ENCODE data around the gene CFAP20DC. TPM values are rescaled to one million over a fixed set of nuclear protein-coding genes. Genes with fewer than 3 reads are reported as not detected.
"Not testable (repeated sequence)": the region's sequence is repeated elsewhere in the genome, so short reads cannot be mapped to it uniquely, and the experiment has no call there.

Gene CFAP20DC
- total RNA-seq, result 1 to 10 TPM; 2.6 to 2.7 TPM

GRCh38 chr3:59049671-59050331 lies at the start of gene CFAP20DC:
Gene CFAP20DC, minus strand, starts transcription at chr3:59050025. Its CDS starts 394 bp downstream, at chr3:59049631.
- ATAC-seq (peak; percentile 97 to 99), DNase-seq (ENCODE audit: low spot score in 2 of 2) (peak; percentile 89 to 93)
- H3K27ac Mint-ChIP-seq, result peak within 1 kb of the TSS; percentile 68 to 83
- H3K9me3 Mint-ChIP-seq, result no peaks in the 10 kb centered on the region
- H3K36me3 Mint-ChIP-seq, result no peaks in the 10 kb centered on the region

DNA sequence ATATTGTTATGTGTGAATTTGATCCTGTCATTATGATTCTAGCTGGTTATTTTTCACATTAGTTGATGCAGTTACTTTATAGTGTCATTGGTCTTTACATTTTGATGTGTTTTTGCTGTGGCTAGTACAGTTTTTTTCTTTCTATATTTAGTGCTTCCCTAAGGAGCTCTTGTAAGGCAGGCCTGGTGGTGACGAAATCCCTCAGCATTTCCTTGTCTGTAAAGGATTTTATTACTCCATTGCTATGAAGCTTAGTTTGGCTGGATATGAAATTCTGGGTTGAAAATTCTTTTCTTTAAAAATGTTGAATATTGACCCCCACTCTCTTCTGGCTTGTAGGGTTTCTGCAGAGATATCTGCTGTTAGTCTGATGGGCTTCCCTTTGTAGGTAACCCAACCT lies 48.7 kb upstream of the CFAP20DC start:
- DNase-seq (ENCODE audit: low spot score in 2 of 2); ATAC-seq: not testable (repeated sequence)
- H3K9me3 Mint-ChIP-seq, result peaks cover 5 to 14% of the 10 kb centered on the region in 2 donors

DNA sequence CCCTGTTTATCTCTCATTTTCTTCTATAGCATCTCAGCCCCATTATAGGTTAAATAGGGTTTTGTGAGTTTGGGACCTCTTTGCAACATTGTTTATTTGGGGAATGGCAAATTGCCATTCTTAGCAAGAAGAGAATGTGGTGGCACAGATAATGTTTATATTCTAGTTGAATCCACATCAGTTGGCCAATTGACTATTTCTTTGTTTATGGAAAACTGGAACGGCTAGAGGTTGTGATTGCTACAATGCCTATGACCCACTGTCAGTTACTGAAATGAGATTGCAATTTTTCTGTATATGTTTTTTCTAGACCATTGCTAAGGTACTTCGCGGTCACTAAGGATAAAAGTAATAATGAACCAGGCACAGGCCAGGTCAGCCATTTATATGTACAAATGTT lies 44.6 kb upstream of the CFAP20DC start:
- no peak overlapping the region for H3K27ac Mint-ChIP-seq
- ATAC-seq, result no peak
- peaks cover 5 to 14% of the 10 kb centered on the region in 2 donors for H3K9me3 Mint-ChIP-seq
- H3K36me3 Mint-ChIP-seq, result peaks cover 8 to 12% of the 10 kb centered on the region in 2 donors
- DNase-seq (ENCODE audit: low spot score in 2 of 2), result no peak

More for the DNA sequence above, 48.7 kb upstream of the CFAP20DC start:
- H3K36me3 Mint-ChIP-seq, result peaks cover 8 to 15% of the 10 kb centered on the region in 2 donors
- not testable (repeated sequence) for H3K27ac Mint-ChIP-seq

DNA sequence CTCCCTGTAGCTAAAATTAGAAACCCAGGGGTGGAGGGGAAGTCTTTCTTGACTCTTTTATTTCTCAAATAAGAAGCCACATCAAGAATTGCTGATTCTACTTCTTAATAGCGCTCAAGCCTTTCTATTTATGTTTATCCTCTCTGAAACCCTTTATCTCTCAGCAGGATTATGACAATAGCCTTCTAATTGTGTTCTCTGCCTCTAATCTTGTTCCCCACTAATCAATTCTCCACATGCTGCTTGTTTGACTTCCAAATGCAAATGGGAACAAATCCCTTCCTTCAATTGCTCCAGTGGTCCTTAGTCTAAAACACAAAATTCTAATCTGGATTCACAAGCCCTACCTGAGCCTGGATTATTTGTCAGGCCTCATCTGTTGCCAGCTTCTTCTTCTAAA lies 43.7 kb upstream of the CFAP20DC start:
- DNase-seq (ENCODE audit: low spot score in 2 of 2) (no peak), ATAC-seq (no peak)
- Mint-ChIP-seq H3K36me3 (peaks cover 8 to 11% of the 10 kb centered on the region in 2 donors), H3K27ac (no peak overlapping the region), H3K9me3 (peaks cover 5 to 10% of the 10 kb centered on the region in 2 donors)

DNA sequence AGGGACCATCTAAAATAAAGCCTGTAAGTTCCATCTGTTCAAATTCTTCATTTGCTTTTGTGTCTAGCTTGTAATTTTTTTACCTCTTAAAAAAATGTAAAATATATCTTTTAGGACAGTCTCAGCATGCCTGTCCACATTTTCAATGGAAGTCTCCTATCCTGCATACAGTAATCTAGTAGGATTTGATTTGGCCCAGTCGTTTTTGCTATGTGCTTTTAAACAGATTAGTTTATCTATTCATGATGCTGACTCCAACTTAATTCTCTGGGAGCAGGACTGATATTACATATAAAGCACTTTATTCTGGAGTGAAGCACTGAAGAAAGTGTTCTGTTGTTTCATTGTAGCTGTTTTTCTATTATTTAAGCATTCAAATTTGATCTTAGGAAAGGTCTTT lies 38.9 kb upstream of the CFAP20DC start:
- ATAC-seq, result no peak

DNA sequence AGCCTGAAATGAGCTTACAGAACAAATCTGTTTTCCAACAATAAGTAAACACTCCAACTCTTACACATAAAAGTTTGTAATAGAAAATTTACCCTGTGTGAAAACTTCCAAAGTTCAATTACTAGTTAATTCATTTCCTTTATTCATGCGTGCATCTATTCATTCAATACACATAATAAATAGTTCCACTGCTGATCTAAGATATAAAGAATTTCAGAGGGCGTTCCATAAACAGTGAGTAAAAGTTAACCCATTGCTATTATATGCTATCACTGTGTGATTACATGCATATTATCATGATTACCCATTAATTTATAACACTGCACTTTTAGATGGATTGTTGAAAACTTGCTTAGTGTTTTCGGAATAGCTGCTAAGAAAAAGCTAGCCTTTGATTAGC lies 36.2 kb upstream of the CFAP20DC start:
- Mint-ChIP-seq H3K9me3 (no peaks in the 10 kb centered on the region), H3K27ac (no peak overlapping the region), H3K36me3 (no peaks in the 10 kb centered on the region)
- ATAC-seq (no peak), DNase-seq (ENCODE audit: low spot score in 2 of 2) (no peak)

More for the DNA sequence above, 38.9 kb upstream of the CFAP20DC start:
- H3K36me3 Mint-ChIP-seq, result no peaks in the 10 kb centered on the region
- no peak for DNase-seq (ENCODE audit: low spot score in 2 of 2)
- no peaks in the 10 kb centered on the region for H3K9me3 Mint-ChIP-seq
- no peak overlapping the region for H3K27ac Mint-ChIP-seq

GRCh38 chr3:59084583-59084982 lies 34.8 kb upstream of the CFAP20DC start:
- Mint-ChIP-seq H3K9me3 (no peaks in the 10 kb centered on the region), H3K36me3 (no peaks in the 10 kb centered on the region), H3K27ac (no peak overlapping the region)
- no peak for ATAC-seq
- DNase-seq (ENCODE audit: low spot score in 2 of 2), result no peak

- ATAC-seq (no peak), DNase-seq (ENCODE audit: low spot score in 2 of 2) (no peak)
- Mint-ChIP-seq H3K27ac (no peak overlapping the region), H3K9me3 (no peaks in the 10 kb centered on the region), H3K36me3 (no peaks in the 10 kb centered on the region)
These were observed 32.3 kb upstream of the CFAP20DC start for GRCh38 chr3:59082106-59082505.

DNA sequence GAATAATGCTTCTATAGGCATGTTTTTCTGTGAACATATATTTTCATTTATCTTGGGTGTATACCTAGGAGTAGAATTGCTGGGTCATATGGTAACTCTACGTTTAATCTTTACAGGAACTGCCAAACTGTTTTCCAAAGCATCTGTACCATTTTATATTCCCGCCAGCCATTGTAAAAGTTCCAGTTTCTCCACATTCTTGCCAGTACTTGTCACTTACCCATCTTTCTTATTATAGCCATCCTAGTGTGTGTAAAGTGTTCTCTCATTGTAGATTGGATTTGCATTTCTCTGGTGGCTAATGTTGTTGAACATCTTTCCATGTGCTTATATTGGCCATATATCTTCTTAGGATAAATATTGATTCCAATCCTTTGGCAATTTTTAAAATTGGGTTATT lies 31.2 kb upstream of the CFAP20DC start:
- Mint-ChIP-seq H3K9me3 (no peaks in the 10 kb centered on the region), H3K27ac (no peak overlapping the region), H3K36me3 (no peaks in the 10 kb centered on the region)
- ATAC-seq (no peak), DNase-seq (ENCODE audit: low spot score in 2 of 2) (no peak)

DNA sequence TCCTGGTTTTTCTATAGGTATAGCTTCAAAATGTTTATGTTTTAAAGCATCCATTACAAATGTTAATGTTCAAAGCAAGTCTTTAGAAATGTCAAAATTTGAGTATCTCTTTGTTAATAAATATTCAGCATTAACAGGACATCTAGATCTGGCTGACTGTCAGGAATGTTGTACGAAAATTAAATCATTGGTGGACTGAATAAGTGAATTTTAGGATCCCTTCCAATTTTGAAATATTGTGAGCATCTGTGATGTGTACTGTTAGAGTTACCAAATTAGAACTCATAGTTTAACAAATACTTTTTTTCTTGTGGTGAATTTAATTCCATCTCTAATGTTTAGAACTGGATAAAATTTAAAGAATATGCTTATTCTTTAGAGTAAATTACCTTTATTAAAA lies 30.1 kb upstream of the CFAP20DC start:
- Mint-ChIP-seq H3K9me3 (no peaks in the 10 kb centered on the region), H3K27ac (no peak overlapping the region), H3K36me3 (no peaks in the 10 kb centered on the region)
- ATAC-seq (no peak), DNase-seq (ENCODE audit: low spot score in 2 of 2) (no peak)

GRCh38 chr3:59074764-59075163 lies 24.9 kb upstream of the CFAP20DC start:
- Mint-ChIP-seq H3K27ac (no peak overlapping the region), H3K36me3 (no peaks in the 10 kb centered on the region), H3K9me3 (no peaks in the 10 kb centered on the region)
- DNase-seq (ENCODE audit: low spot score in 2 of 2) (no peak), ATAC-seq (no peak)

DNA sequence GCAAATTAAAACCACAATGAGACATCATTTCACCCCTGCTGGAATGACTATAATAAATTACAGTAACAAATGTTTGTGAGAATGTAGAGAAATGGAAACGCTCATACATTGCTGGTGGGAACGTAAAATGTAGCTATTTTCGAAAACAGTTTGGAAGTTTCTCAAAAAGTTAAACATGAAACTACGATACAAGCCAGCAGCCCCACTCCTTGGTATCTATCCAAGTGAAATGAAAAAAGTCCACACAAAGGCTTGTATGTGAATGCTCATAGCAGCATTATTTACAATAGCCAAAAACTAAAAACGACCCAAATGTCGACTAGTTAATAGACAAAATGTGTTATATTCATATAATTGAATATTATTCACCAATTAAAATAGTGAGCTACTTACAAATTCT lies 22.9 kb upstream of the CFAP20DC start:
- Mint-ChIP-seq H3K9me3 (no peaks in the 10 kb centered on the region), H3K27ac (no peak overlapping the region), H3K36me3 (no peaks in the 10 kb centered on the region)
- DNase-seq (ENCODE audit: low spot score in 2 of 2) (no peak), ATAC-seq (no peak)

DNA sequence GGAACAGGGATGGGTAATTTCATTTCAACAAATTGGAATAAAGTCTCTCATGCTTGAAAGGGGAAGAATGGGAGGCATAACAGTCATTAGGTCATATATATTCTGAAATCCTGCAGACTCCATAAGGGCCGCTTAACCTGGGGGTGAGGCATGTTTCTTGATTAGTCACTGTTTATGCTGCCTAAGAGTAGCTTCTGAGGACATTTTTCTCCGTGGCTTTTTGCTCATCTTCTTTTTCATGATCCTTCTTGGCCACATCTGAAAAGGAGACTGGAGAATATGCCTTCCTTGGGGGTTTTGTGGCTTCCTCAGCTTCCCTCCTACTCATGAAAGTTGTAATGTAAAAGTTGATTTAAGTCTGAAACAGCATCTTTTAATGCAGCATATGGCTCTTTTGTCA lies 20.0 kb upstream of the CFAP20DC start:
- no peak overlapping the region for H3K27ac Mint-ChIP-seq
- DNase-seq (ENCODE audit: low spot score in 2 of 2) (no peak), ATAC-seq (peak; percentile 39 to 93)
- no peaks in the 10 kb centered on the region for H3K9me3 Mint-ChIP-seq
- H3K36me3 Mint-ChIP-seq, result peaks cover 0 to 5% of the 10 kb centered on the region in 2 donors

DNA sequence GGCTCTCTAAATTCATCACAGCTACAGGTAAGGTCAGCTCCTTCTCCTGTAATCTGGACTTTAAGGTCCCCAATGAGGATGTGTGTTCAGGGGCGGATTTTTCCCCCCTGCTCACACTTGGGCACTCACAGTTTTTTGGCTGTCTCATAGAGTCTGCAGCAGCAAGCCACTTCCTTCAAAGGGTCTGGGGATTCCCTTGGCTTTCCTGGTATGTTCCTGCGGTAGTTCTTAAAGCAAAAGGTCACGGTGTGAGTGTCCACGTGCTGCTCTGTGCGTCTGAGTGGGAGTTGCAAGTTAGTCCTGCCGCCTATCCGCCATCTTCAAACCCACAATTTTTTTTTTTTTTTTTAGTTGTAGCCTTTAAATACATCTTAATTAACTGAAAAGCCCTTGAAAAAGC lies 15.4 kb upstream of the CFAP20DC start:
- no peak for DNase-seq (ENCODE audit: low spot score in 2 of 2)
- H3K9me3 Mint-ChIP-seq, result no peaks in the 10 kb centered on the region
- H3K36me3 Mint-ChIP-seq, result peaks cover 5 to 10% of the 10 kb centered on the region in 2 donors
- H3K27ac Mint-ChIP-seq, result no peak overlapping the region
- no peak for ATAC-seq

- Mint-ChIP-seq H3K27ac (no peak overlapping the region), H3K9me3 (no peaks in the 10 kb centered on the region), H3K36me3 (peaks cover 5 to 10% of the 10 kb centered on the region in 2 donors)
- DNase-seq (ENCODE audit: low spot score in 2 of 2) (no peak), ATAC-seq (no peak)
These were observed 14.9 kb upstream of the CFAP20DC start for GRCh38 chr3:59064728-59065127.

DNA sequence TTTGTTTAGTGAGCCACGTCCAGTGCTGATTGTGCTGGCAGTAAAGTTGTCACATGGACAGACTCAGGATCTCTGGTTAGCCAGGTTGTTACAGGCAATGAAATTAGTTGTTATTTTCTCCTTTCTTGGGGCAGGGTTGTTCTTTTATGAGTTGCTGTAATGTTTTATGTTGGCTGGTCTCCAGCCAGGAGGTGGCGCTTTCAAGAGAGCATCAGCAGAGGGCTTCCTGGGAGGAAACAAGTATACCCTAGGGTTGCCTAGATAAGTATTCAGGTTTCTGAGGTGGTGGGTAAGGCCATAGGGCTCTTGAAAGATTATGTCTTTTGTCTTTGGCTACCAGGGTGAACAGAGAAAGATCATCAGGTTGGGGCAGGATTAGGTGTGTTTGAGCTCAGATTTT lies 14.5 kb upstream of the CFAP20DC start:
- ATAC-seq (no peak), DNase-seq (ENCODE audit: low spot score in 2 of 2) (no peak)
- no peaks in the 10 kb centered on the region for H3K9me3 Mint-ChIP-seq
- H3K36me3 Mint-ChIP-seq, result peaks cover 5 to 10% of the 10 kb centered on the region in 2 donors
- no peak overlapping the region for H3K27ac Mint-ChIP-seq

GRCh38 chr3:59056706-59057105 lies 6.9 kb upstream of the CFAP20DC start:
- H3K36me3 Mint-ChIP-seq, result no peaks in the 10 kb centered on the region

GRCh38 chr3:59052803-59053411 lies 3.1 kb upstream of the CFAP20DC start:
- no peaks in the 10 kb centered on the region for H3K9me3 Mint-ChIP-seq
- ATAC-seq (no peak), DNase-seq (ENCODE audit: low spot score in 2 of 2) (no peak)
- no peak overlapping the region for H3K27ac Mint-ChIP-seq
- H3K36me3 Mint-ChIP-seq, result no peaks in the 10 kb centered on the region

More at GRCh38 chr3:59056706-59057105, 6.9 kb upstream of the CFAP20DC start:
- H3K27ac Mint-ChIP-seq, result no peak overlapping the region
- no peak for DNase-seq (ENCODE audit: low spot score in 2 of 2)
- no peaks in the 10 kb centered on the region for H3K9me3 Mint-ChIP-seq
- peak in 1 of 2 donors; percentile 75 for ATAC-seq
